Measurements from ENCODE around the gene HKDC1. TPM values are rescaled to one million over a fixed set of nuclear protein-coding genes. Genes with fewer than 3 reads are reported as not detected.

HKDC1 gene
- total RNA-seq, 4 donors from 2014 or later, result 26.8 to 39.6 (median 28.0) TPM; not detected in 1

DNA sequence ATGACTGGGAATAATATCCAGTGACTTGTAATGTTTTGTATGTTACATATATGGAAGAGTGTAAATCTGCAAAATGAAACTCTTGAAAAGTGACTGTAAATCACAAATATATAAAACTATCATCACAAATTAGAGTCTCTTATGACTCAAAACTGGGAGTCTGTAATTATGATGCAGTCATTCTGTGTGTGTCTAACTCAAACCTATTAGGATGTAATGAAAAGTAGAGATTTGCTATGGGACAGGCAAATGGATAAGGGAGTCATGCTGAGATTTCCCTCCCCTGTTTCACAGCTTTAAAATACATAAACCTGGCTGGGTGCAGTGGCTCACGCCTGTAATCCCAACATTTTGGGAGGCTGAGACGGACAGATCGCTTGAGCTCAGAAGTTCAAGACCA lies 8.6 kb upstream of the HKDC1 start:
- in situ Hi-C loops (cut with MboI; ENCODE audit: low pct_ligation_motif_present in 1 of 4, low pct_unique_long_range_greater_than_20kb in 1 of 4, low sequenced_read_pairs in 3 of 4) (no loop called here), intact Hi-C loops (cut with DNase I; ENCODE audit: low total_unique reads) (no loop called here)
- no peaks in the 10 kb centered on the region for H3K27me3 ChIP-seq
- no peak for DNase-seq
- H3K9me3 ChIP-seq, result no peaks in the 10 kb centered on the region
- peaks cover 0 to 12% (median 7%) of the 10 kb centered on the region in 4 donors for H3K4me1 ChIP-seq
- no peak for TF ChIP-seq POLR2A (IDR thresholded peaks at IDR 0.05)
- TF ChIP-seq POLR2AphosphoS5 (IDR thresholded peaks at IDR 0.05), result no peak
- TF ChIP-seq, protein P1, sequence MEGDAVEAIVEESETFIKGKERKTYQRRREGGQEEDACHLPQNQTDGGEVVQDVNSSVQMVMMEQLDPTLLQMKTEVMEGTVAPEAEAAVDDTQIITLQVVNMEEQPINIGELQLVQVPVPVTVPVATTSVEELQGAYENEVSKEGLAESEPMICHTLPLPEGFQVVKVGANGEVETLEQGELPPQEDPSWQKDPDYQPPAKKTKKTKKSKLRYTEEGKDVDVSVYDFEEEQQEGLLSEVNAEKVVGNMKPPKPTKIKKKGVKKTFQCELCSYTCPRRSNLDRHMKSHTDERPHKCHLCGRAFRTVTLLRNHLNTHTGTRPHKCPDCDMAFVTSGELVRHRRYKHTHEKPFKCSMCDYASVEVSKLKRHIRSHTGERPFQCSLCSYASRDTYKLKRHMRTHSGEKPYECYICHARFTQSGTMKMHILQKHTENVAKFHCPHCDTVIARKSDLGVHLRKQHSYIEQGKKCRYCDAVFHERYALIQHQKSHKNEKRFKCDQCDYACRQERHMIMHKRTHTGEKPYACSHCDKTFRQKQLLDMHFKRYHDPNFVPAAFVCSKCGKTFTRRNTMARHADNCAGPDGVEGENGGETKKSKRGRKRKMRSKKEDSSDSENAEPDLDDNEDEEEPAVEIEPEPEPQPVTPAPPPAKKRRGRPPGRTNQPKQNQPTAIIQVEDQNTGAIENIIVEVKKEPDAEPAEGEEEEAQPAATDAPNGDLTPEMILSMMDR (IDR thresholded peaks at IDR 0.05), result no peak
- TF ChIP-seq EP300 (IDR thresholded peaks at IDR 0.05; ENCODE audit: low read depth), result no peak
- peaks cover 0 to 23% (median 8%) of the 10 kb centered on the region in 4 donors for H3K36me3 ChIP-seq
- no peak overlapping the region for H3K4me3 ChIP-seq
- no peak overlapping the region for H3K27ac ChIP-seq
- 85% methylated on average over 3 of the region's 3 CpGs; no CpG with 5 or more reads in 1 of the 2 donors for WGBS, 2 donors (ENCODE audit: low coverage in 1 of 2)

DNA sequence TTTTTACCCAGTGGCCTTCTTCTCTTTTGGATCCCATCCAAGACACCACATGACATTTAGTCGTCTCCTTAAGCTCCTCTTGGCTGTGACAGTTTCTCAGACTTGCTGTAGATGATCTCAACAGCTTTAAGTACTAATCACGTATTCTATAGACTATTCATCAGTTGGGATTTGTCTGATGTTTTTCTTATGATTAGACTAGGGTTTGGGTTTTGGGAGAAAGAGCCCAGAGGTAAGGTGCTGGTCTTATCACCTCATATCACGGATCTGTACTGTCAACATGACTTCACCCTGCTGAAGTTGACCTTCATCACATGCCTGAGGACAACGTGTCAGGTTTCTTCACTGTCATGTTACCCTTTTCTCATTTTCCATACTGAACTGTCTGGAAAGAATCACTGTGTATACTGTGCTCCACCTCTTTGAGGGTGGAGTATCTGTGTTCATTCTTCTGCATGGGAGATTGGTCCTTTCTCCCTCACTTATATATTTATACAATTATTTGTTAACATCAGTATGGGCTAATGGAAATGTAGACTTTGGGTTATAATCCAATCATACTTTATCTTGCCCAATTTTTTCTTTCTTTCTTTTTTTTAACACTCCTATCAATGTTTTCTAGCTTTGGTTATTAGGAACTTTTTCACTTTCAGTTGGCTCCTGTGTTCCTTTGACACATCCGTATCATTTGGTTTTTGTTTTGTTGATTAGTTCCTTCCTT lies 6.4 kb upstream of the HKDC1 start:
- no peaks in the 10 kb centered on the region for H3K27me3 ChIP-seq
- 61 to 63% methylated on average over 5 of the region's 5 CpGs for WGBS, 2 donors (ENCODE audit: low coverage in 1 of 2)
- in situ Hi-C loops (cut with MboI; ENCODE audit: low pct_ligation_motif_present in 1 of 4, low pct_unique_long_range_greater_than_20kb in 1 of 4, low sequenced_read_pairs in 3 of 4) (no loop called here), intact Hi-C loops (cut with DNase I; ENCODE audit: low total_unique reads) (no loop called here)
- no peak for DNase-seq
- no peak overlapping the region for H3K27ac ChIP-seq
- H3K36me3 ChIP-seq, result peaks cover 0 to under 1% (median 0%) of the 10 kb centered on the region in 4 donors
- H3K4me3 ChIP-seq, result no peak overlapping the region
- TF ChIP-seq POLR2AphosphoS5 (IDR thresholded peaks at IDR 0.05) (no peak), POLR2A (IDR thresholded peaks at IDR 0.05) (no peak), EP300 (IDR thresholded peaks at IDR 0.05; ENCODE audit: low read depth) (no peak)
- TF ChIP-seq, protein P1 (IDR thresholded peaks at IDR 0.05), result no peak
- no peaks in the 10 kb centered on the region for H3K9me3 ChIP-seq
- peaks cover 0 to 12% (median 7%) of the 10 kb centered on the region in 4 donors for H3K4me1 ChIP-seq

DNA sequence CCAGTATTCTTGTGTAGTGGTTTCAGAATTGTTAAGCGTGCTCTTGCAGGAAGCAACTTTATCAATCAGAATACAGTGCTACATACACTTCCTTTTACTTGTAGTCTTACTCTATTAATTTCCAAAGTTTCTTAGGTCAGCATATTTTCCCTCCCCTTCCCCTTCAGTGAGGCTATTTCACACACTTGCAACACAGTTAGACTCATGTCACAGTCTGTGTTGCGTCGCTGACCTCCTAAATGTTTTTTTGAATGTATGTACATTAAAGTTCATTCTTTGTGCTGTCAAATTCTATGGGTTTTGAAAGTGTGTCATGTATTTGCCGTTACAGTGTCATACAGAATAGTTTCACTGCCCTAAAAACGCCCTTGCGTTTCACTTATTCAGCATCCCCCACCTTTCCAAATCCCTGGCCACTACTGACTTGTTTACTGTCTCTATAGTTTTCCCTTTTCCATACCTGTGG lies 5.4 kb upstream of the HKDC1 start:
- DNase-seq, result no peak
- no peaks in the 10 kb centered on the region for H3K36me3 ChIP-seq
- TF ChIP-seq EP300 (IDR thresholded peaks at IDR 0.05; ENCODE audit: low read depth) (no peak), POLR2A (IDR thresholded peaks at IDR 0.05) (no peak), POLR2AphosphoS5 (IDR thresholded peaks at IDR 0.05) (no peak)
- TF ChIP-seq, protein P1 (IDR thresholded peaks at IDR 0.05), result no peak
- H3K4me1 ChIP-seq, result peaks cover 0 to 10% (median 5%) of the 10 kb centered on the region in 4 donors
- in situ Hi-C loops (cut with MboI; ENCODE audit: low pct_ligation_motif_present in 1 of 4, low pct_unique_long_range_greater_than_20kb in 1 of 4, low sequenced_read_pairs in 3 of 4), result no loop called here
- no peaks in the 10 kb centered on the region for H3K27me3 ChIP-seq
- intact Hi-C loops (cut with DNase I; ENCODE audit: low total_unique reads), result no loop called here
- WGBS, 2 donors (ENCODE audit: low coverage in 1 of 2), result 75 to 84% methylated on average over 6 of the region's 6 CpGs
- H3K9me3 ChIP-seq, result no peaks in the 10 kb centered on the region
- no peak overlapping the region for H3K27ac ChIP-seq
- H3K4me3 ChIP-seq, result no peak overlapping the region

DNA sequence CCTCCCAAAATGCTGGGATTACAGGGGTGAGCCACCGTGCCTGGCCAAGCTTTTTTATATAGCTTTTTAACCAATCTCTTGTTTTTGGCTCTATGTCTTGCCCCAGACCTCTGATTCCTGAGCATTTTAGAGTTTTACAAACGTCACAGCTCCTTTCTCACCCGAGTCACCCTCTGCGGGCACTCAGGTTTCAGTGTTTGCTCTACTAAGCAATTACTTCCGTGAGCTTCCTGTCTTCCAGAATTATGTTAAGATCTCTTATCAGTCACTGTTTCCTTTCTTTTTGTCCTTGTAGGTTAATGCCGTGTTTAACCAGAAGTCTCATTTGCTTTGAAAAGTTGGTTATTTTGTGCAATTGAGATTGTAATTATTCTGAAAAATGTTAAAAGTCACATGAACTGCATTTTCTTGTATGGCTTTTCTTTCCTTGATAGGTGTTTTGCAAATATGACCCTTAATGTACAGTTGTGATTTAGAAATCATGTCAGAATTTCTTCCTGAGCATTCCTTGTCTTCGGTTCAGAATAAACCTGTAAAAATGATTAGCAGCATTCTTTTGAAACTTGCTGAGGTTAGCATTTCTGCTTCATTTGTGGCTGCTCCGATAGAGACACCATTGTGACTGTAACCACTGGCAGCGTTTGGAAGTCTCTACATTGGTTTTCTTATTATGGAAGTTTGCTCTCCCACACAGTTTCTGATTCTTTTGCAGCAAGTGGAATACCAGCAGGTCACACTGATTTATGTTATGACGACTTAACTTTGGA lies 4.5 kb upstream of the HKDC1 start:
- H3K36me3 ChIP-seq, result no peaks in the 10 kb centered on the region
- no peak overlapping the region for H3K4me3 ChIP-seq
- in situ Hi-C loops (cut with MboI; ENCODE audit: low pct_ligation_motif_present in 1 of 4, low pct_unique_long_range_greater_than_20kb in 1 of 4, low sequenced_read_pairs in 3 of 4) (no loop called here), intact Hi-C loops (cut with DNase I; ENCODE audit: low total_unique reads) (no loop called here)
- TF ChIP-seq POLR2AphosphoS5 (IDR thresholded peaks at IDR 0.05) (no peak), EP300 (IDR thresholded peaks at IDR 0.05; ENCODE audit: low read depth) (no peak), POLR2A (IDR thresholded peaks at IDR 0.05) (no peak)
- TF ChIP-seq, protein P1 (IDR thresholded peaks at IDR 0.05), result no peak
- H3K9me3 ChIP-seq, result no peaks in the 10 kb centered on the region
- WGBS, 2 donors (ENCODE audit: low coverage in 1 of 2), result 19 to 52% methylated on average over 9 to 10 of the region's 10 CpGs
- peak overlapping the region in 1 of 4 donors; percentile 65 for H3K27ac ChIP-seq
- peaks cover 0 to 3% (median under 1%) of the 10 kb centered on the region in 4 donors for H3K4me1 ChIP-seq
- no peaks in the 10 kb centered on the region for H3K27me3 ChIP-seq
- DNase-seq, result no peak
